ENCODE measurements around the gene CBX2.

GRCh38 chr17:79728169-79728907, 49.6 kb upstream of the CBX2 start:
- TF ChIP-seq CTCF (IDR thresholded peaks at IDR 0.05) (no peak), POLR2A (IDR thresholded peaks at IDR 0.05) (no peak)
